GM12874 (cell line): Measurements from ENCODE around the gene LOXL3.
A peak's percentile ranks its signal among the peaks of the same experiment; 100 is the strongest.

Experiments used
- TF ChIP-seq, protein P1 (sequence below): IDR thresholded peaks from 2 replicates; pipeline ENCODE4 v1.5.1; 2011; ENCODE audit warnings: low read depth, mild to moderate bottlenecking, control low read depth, low read length, moderate library complexity; ENCODE audit not compliant: insufficient read depth

LOXL3 gene

DNA sequence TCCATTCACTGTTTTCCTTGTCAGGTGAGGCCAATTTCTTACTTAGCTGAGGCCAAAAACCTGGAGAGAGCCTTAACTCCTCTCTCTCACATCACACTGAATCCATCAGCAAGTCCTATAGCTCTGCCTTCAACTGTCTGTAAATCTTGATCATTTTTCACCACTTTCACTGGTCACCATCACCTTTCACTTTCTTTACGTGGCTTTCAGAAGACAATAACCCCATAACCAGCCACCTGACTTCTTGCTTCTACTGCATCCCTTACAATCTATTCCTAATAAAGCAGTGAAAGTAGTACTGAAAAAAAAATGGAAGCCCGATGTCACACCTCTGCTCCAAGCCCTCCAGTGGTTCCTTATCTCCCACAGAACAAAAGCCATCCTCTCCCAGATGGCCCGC lies 7.7 kb downstream of the LOXL3 start:
- TF ChIP-seq, protein P1, sequence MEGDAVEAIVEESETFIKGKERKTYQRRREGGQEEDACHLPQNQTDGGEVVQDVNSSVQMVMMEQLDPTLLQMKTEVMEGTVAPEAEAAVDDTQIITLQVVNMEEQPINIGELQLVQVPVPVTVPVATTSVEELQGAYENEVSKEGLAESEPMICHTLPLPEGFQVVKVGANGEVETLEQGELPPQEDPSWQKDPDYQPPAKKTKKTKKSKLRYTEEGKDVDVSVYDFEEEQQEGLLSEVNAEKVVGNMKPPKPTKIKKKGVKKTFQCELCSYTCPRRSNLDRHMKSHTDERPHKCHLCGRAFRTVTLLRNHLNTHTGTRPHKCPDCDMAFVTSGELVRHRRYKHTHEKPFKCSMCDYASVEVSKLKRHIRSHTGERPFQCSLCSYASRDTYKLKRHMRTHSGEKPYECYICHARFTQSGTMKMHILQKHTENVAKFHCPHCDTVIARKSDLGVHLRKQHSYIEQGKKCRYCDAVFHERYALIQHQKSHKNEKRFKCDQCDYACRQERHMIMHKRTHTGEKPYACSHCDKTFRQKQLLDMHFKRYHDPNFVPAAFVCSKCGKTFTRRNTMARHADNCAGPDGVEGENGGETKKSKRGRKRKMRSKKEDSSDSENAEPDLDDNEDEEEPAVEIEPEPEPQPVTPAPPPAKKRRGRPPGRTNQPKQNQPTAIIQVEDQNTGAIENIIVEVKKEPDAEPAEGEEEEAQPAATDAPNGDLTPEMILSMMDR = no peak

DNA sequence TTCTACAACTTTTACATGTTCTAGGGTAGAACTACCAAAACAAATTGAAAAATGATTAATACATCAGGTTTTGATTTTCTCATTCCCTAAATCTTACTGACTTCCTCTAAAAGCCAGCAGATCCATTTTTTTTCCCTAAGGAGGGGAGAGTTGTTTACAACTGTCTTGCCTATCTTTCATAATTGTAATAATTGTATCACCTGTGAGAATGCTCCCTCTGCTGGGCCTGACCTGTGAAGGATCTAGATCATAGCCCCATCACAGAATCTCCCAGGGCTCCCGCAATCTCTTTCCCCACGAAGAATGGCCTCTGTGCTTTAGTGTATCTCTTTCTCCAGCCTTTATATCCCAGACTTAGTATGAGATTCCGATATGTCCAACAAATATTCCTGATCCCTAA lies 9.1 kb downstream of the LOXL3 start:
- TF ChIP-seq, protein P1 = peak; percentile 28; the same call in 1 of the 2 replicates

DNA sequence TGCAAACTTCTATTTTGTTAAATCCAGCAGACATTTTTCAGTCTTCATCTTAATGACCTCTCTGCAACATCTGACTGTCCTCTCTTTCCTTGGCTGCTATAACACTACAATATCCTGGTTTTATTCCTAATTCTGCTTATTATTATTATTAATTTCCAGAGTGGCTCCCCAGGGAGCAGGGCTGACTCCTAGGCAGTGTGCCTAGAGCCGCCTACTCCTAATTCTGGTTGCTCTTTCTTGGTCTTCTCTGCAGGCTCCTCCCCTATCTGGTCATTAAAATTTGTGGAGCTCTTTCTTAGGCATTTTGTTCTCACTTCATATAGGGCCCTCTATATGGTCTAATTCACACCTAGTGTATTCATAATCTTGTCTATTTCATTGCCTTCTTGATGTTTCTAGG lies 10.8 kb downstream of the LOXL3 start:
- TF ChIP-seq, protein P1 = no peak

DNA sequence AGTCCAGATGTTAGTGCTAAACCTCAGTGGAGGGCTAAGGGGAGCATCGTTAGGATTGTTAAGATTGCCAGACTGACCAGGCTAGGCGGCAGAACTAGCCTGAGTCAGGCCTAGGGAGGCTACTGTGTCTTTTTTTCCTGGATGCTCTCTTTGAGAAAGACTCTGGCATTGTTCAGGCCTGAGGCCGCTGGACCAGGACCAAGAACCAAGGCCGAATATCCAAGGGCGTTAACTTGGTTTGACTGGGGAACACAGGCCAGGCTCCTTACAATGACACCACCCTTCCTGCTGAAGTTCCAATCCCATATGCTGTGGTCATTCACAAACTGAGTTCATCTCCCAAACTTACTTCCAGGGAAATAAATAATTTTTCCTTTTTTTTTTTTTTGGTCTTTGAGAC lies 13.5 kb downstream of the LOXL3 start:
- TF ChIP-seq, protein P1 = no peak

DNA sequence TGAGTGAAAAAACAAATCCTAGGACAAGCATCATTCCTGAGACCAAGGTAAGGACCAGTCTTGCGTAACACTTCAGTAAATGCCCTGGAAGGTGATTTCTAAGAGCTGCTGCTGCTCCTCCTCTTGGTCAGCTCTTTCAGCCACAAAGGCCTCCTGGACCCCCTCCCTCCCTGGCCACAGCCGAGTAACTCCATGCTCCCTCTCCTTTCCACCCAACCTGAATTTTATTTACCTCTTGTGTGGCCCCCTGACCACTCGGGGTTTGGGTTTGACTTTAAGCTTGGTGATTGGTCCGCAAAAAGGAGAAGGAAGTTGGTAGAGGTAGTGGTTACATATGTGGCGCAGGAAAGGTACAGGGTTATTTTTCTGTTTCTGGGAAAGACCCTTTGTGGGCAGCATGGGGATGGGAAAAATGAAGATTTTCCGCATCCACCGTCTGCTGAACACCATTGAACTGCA lies 14.8 kb downstream of the LOXL3 start:
- TF ChIP-seq, protein P1 = no peak

DNA sequence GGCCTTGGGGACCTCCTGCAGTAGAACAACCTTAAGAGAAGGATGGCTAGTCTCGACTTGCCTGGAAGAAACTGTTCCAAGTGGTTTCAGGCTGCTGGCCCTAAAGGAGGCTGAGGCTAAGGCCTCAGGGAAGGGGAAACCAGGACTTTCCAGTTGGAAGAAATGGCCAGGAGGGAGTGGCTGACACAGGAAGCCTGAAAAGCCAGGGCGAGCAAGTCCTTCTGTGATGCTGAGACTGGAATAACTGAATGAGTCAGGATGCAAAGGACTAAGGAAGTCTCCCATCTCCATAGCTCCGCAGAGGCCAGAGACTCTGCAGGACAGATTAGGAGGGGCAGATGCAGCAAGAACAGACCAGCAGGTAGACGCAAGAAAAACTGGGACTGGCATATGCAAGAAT lies 16.6 kb downstream of the LOXL3 start:
- TF ChIP-seq, protein P1 = no peak

DNA sequence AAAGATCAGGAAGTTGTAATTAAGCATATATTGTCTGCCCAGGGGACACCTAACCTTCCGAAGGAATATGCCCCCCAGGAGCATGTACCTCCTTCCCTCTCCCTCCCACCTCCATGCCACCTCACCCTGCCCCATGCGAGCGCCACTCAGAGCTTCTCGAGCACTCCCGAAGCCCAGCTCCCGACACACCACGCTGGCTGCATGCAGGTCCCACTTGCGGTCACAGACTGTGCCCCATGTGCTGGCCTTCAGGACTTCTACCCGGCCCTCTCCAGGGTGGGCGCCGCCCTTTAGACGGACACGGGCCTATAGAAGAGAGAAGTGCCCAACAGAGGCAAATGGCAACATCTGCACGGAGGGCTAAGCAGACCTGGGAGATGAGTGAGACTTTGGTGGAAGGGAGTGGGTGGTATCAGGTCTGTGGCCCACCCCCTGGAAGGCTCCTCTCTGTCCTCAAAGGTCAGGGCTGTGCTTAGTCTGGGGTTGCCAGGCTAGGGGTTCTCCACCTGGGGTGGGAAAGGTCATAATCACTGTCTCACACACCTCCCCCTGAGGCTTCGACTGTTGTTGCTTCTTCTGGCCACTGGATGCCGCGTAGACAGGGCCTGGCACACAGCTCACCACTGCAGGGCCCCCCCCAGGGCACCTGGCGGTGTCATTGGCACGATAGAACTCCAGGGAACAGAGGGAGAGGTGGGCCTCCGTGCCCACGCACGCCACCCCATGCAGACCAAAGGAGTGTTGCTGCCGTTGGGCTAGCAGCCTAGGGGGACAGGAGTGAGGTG lies 17.4 kb downstream of the LOXL3 start:
- TF ChIP-seq, protein P1 = no peak
